Sigmoid colon (tissue), 7 donors: ENCODE results near the gene RNF149. TPM values are rescaled to one million over a fixed set of nuclear protein-coding genes. Genes with fewer than 3 reads are reported as not detected.

ENCODE experiments used
- DNase-seq: peaks from one replicate; pipeline ENCODE4 v3.0.0-alpha.2; 2019
- H3K27ac ChIP-seq, 4 donors: fragments of 200-600 bp; sonication (generic); one replicate each; pipeline ENCODE4 v1.5.1; 2016 to 2019; ENCODE audit warnings: mild to moderate bottlenecking in 1 of 4
- H3K27me3 ChIP-seq, 3 donors: fragments of 200-600 bp; sonication (generic); one replicate each; pipeline ENCODE4 v1.5.1; 2019; ENCODE audit warnings: mild to moderate bottlenecking in 1 of 3
- H3K36me3 ChIP-seq, 4 donors: fragments of 200-600 bp; sonication (generic); one replicate each; pipeline ENCODE4 v1.5.1; 2016 to 2019
- H3K4me1 ChIP-seq, 4 donors: fragments of 200-600 bp; sonication (generic); one replicate each; pipeline ENCODE4 v1.5.1; 2017 to 2019
- H3K4me3 ChIP-seq, 4 donors: fragments of 200-600 bp; sonication (generic); one replicate each; pipeline ENCODE4 v1.5.1; 2017 to 2019; ENCODE audit warnings: mild to moderate bottlenecking in 2 of 4, moderate library complexity in 1 of 4
- H3K9me3 ChIP-seq, 4 donors: fragments of 200-600 bp in 3 of 4; sonication (generic) in 3 of 4; one replicate each; pipeline versions ENCODE4 v1.5.1 to v1.6.1; 2013 to 2019
- EP300 ChIP-seq, 4 donors: sonication (generic); formaldehyde crosslinking; IDR thresholded peaks; one replicate each; pipeline ENCODE4 v1.6.1; 2017; ENCODE audit warnings: antibody characterized with exemption in 4 of 4
- POLR2A ChIP-seq, 2 donors: fragments of 450-650 bp; IDR thresholded peaks; one replicate each; pipeline ENCODE4 v1.6.1; 2016; ENCODE audit warnings: antibody characterized with exemption in 2 of 2, mild to moderate bottlenecking in 2 of 2, moderate library complexity in 2 of 2
- POLR2AphosphoS5 ChIP-seq, 4 donors: sonication (generic); formaldehyde crosslinking; IDR thresholded peaks; one replicate each; pipeline ENCODE4 v1.6.1; 2017; ENCODE audit warnings: antibody characterized with exemption in 4 of 4
- WGBS, 2 donors: extraction: QIAGEN DNeasy Blood & Tissue Kit; methylation state at CpG; one replicate each; pipeline ENCODE4 v1.1.7; 2013; 5-methylcytosine and 5-hydroxymethylcytosine counted together
- intact Hi-C: fragments of 100-400 bp; cut with DNase I; formaldehyde crosslinking; loops from one replicate; pipeline ENCODE4 v1.15.1; 2023
- polyA plus RNA-seq, 3 donors: library from polyadenylated mRNA; stranded (reverse); fragments of 200-250 nt; gene quantifications; one replicate each; pipeline ENCODE4 v1.2.3, GENCODE V29; 2013
- total RNA-seq, 4 donors: library from RNA; depleted of rRNA; stranded (reverse); fragments of >200 nt; gene quantifications; one replicate each; pipeline ENCODE4 v1.1.0, GENCODE V29; 2016
- TF ChIP-seq, protein P1 (sequence below), 4 experiments: fragments of 450-650 bp in 3 of 4; fragments of 200-600 bp in 1 of 4; IDR thresholded peaks; one replicate each; pipeline ENCODE4 v1.5.1; 2016 to 2019; ENCODE audit warnings: antibody characterized with exemption in 4 of 4, mild to moderate bottlenecking in 3 of 4, moderate library complexity in 2 of 4
- donor health status: healthy with polysubstance abuse.
- donor health status: Bipolar disorder and iron deficiency.
- donor health status: healthy.

The RNF149 gene
- total and polyA plus RNA-seq, 7 donors: 11.4 to 65.4 (median 40.0) TPM

DNA sequence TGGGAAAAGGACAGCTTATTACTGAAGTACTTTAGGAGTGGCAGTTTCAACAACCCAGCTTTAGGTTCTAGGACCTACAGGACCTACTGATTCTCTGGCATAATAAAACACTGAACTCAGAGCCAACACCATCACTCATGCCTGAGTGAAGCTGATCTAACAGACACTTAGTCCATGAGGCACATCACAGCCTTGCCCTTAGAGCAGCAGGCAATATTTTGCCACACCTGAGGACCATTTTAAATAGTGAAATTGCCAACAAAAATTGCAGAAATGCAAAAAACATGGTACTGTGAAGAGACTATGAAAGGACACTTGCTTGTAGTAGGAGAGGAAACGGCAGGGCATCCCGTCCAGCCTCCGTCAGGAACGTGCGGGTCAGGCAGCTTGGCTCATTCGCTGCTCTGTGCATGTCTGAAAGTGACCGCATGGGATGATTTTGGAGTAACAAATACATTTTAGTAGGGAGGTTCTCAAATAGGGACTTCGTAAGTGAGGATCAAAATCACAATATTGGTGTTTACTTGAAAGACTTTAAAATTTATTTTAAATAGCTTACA is 37.7 kb downstream of the RNF149 start:
- H3K27me3 ChIP-seq: no peaks in the 10 kb centered on the region
- no peaks in the 10 kb centered on the region for H3K9me3 ChIP-seq
- H3K4me3 ChIP-seq: no peak overlapping the region
- WGBS, 2 donors: 89 to 90% methylated on average over 8 of the region's 8 CpGs
- H3K36me3 ChIP-seq: peaks cover 5 to 93% (median 35%) of the 10 kb centered on the region in 4 donors
- intact Hi-C loops: no loop called here
- DNase-seq: no peak
- no peaks in the 10 kb centered on the region for H3K4me1 ChIP-seq
- no peak overlapping the region for H3K27ac ChIP-seq
- TF ChIP-seq EP300 (IDR thresholded peaks at IDR 0.05): no peak
- TF ChIP-seq POLR2AphosphoS5 (IDR thresholded peaks at IDR 0.05): no peak
- TF ChIP-seq, protein P1, sequence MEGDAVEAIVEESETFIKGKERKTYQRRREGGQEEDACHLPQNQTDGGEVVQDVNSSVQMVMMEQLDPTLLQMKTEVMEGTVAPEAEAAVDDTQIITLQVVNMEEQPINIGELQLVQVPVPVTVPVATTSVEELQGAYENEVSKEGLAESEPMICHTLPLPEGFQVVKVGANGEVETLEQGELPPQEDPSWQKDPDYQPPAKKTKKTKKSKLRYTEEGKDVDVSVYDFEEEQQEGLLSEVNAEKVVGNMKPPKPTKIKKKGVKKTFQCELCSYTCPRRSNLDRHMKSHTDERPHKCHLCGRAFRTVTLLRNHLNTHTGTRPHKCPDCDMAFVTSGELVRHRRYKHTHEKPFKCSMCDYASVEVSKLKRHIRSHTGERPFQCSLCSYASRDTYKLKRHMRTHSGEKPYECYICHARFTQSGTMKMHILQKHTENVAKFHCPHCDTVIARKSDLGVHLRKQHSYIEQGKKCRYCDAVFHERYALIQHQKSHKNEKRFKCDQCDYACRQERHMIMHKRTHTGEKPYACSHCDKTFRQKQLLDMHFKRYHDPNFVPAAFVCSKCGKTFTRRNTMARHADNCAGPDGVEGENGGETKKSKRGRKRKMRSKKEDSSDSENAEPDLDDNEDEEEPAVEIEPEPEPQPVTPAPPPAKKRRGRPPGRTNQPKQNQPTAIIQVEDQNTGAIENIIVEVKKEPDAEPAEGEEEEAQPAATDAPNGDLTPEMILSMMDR (IDR thresholded peaks at IDR 0.05): no peak
- no peak for TF ChIP-seq POLR2A (IDR thresholded peaks at IDR 0.05)

DNA sequence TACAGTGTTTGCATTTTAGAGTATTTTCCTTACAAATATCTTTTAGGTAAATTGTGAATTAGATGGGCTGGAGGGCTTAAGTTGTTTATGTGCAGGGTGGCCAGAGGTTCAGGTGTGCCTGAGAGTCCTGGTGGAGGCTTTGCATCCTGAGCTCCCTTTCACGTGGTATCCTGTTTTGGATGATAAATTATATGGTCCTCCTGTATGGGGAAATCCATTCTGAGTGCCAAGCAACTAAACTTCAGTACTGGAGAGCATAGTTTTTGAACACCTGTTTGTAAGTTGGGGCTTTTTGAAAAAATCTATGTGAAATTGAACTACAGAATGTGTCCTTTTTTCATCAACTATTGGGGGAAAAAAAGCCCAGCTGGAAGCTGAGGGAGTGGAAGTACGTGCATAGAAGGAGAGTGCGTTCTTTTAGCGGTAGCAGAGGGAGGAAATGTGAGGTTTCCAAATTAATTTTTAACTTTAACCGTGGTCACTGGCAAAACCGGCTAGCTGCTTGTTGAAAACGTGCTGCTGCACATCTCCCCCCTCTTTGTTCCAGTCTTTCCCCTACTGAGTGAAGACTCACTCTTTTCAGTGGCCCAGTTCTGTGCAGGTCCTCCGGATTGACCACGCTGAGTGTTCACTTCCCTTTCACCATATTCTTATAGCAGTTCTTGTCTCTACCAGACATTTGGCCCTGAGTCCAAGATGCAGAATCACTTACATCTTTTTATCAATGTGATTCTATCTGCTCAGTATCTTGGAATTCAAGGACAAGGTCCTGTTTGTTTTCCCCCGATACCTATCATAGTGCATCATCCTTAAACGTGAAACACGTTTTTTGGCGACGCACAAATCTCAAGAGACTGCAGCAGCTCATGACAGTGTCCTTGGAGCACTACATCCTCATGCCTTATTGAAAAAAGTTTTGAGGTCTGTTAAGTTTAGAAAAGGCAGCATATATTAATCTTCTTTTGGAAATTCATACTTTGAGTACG is 40.5 kb downstream of the RNF149 start:
- Histone ChIP-seq H3K4me3 (no peak overlapping the region), H3K4me1 (no peaks in the 10 kb centered on the region), H3K27me3 (no peaks in the 10 kb centered on the region), H3K36me3 (peaks cover 4 to 100% (median 48%) of the 10 kb centered on the region in 4 donors), H3K27ac (no peak overlapping the region), H3K9me3 (no peaks in the 10 kb centered on the region)
- DNase-seq: no peak
- intact Hi-C loops: no loop called here
- WGBS, 2 donors: 31 to 61% methylated on average over 15 of the region's 15 CpGs
- TF ChIP-seq, protein P1 (IDR thresholded peaks at IDR 0.05): no peak
- TF ChIP-seq EP300 (IDR thresholded peaks at IDR 0.05) (no peak), POLR2A (IDR thresholded peaks at IDR 0.05) (no peak), POLR2AphosphoS5 (IDR thresholded peaks at IDR 0.05) (no peak)

DNA sequence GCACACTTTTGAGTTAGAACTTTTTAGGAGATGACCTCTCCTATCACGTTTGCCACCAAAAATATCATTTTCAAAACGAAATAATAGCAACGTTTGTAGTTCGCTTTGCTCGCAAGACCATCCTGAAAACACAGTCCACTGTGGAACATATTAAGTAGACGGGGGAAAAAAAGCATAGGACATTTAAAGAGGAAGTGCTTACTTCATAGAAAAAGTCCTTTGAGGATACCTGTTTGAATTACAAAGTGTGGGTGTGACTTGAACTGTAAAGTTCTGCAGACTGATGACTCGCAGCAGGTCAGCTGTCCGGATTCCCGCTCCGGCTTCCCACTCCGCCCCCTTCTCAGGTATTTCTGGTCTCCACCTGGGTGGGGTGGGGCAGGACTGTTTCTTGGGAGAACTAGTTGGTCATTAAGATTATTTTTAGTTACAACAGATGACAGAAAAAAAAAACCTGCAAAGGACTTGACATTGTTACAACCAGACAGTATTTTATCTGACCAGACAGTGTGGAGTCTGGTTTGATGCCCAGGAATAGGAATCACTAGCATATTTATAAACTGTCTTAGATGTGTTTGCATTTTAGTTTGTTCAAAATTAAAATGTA is 42.5 kb downstream of the RNF149 start:
- Histone ChIP-seq H3K27ac (no peak overlapping the region), H3K4me3 (no peak overlapping the region), H3K36me3 (peaks cover 0 to 96% (median 47%) of the 10 kb centered on the region in 4 donors), H3K4me1 (no peaks in the 10 kb centered on the region), H3K9me3 (no peaks in the 10 kb centered on the region), H3K27me3 (no peaks in the 10 kb centered on the region)
- DNase-seq: no peak
- intact Hi-C loops: no loop called here
- WGBS, 2 donors: 32 to 73% methylated on average over 11 of the region's 11 CpGs
- TF ChIP-seq POLR2A (IDR thresholded peaks at IDR 0.05): no peak
- no peak for TF ChIP-seq POLR2AphosphoS5 (IDR thresholded peaks at IDR 0.05)
- no peak for TF ChIP-seq EP300 (IDR thresholded peaks at IDR 0.05)
- TF ChIP-seq, protein P1 (IDR thresholded peaks at IDR 0.05): no peak

DNA sequence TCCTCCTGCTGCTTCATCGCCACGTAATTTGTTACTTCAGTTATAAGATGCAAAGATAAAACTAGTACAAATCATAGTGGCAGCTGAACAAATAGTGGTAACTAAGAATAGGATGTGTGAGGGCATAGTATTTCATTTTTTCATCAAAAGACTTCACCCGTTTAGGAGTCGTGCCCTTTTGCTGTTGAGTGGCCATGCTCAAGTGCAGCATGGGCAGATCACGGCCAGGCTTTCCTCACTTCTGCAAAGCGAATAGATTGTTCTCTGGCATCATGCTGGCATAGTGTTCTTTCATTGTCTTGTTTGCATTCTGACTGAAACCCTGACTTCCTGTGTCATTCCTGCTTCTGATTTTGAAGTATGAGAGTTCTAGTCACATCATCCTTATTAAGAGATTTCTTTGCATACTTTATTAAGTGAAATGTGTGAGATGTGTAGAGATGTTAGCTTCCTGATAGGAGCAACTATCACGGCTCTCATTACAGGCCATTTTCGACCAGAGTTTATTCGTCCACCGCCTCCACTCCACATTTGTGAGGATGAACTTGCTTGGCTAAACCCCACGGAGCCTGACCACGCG is 44.1 kb downstream of the RNF149 start:
- no peaks in the 10 kb centered on the region for H3K27me3 ChIP-seq
- WGBS, 2 donors: 93 to 94% methylated on average over 13 of the region's 13 CpGs
- DNase-seq: no peak
- H3K36me3 ChIP-seq: peaks cover 0 to 91% (median 38%) of the 10 kb centered on the region in 4 donors
- TF ChIP-seq, protein P1 (IDR thresholded peaks at IDR 0.05): no peak
- no peak for TF ChIP-seq EP300 (IDR thresholded peaks at IDR 0.05)
- TF ChIP-seq POLR2A (IDR thresholded peaks at IDR 0.05): no peak
- no peak for TF ChIP-seq POLR2AphosphoS5 (IDR thresholded peaks at IDR 0.05)
- intact Hi-C loops: no loop called here
- H3K4me3 ChIP-seq: no peak overlapping the region
- peaks cover 0 to 1% (median 0%) of the 10 kb centered on the region in 4 donors for H3K4me1 ChIP-seq
- H3K27ac ChIP-seq: no peak overlapping the region
- H3K9me3 ChIP-seq: no peaks in the 10 kb centered on the region
